GM18508 (cell line): ENCODE data around the gene NOS1AP.
"Not testable (repeated sequence)": the region's sequence is repeated elsewhere in the genome, so short reads cannot be mapped to it uniquely, and the experiment has no call there.

Experiments used
- ATAC-seq: cut with Tn5 transposase; IDR thresholded peaks from one replicate; pipeline ENCODE4 v1.9.1; 2021; ENCODE audit warnings: moderate number of reproducible peaks; ENCODE audit not compliant: insufficient read depth, unreplicated experiment

NOS1AP gene

DNA sequence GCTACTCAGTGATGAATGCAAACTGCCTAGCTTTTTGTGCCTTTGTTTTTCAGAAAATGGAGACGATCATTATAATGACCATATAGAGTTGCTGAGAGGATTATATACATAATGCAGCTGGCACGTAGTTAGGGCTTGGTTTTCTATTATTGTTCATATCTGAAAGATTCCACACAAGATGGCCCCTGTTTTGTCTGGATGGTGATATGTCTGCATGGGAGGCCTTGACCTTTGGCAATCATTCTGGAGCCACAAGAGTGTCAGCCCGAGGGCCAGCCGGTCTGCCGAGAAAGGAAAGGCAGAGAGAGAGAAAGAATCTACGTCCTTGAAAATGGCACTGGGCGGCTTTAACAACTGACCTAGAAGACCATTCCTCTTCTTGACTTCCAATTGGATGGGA, 348.2 kb downstream of the NOS1AP start:
- no peak for ATAC-seq

DNA sequence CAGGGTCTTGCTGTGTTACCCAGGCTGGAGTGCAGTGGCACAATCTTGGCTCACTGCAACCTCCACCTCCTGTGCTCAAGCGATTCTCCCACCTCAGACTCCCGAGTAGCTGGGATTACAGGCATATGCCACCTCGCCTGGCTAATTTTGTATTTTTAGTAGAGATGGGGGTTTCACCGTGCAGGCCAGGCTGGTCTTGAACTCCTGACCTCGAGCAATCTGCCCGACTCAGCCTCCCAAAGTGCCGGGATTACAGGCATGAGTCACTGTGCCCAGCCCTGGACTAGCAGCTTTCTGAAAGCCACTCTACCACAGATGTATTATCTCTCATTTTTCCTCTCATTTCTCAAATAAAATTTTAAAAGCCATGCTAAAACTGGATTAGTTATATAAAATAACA, 349.1 kb downstream of the NOS1AP start:
- ATAC-seq: not testable (repeated sequence)

DNA sequence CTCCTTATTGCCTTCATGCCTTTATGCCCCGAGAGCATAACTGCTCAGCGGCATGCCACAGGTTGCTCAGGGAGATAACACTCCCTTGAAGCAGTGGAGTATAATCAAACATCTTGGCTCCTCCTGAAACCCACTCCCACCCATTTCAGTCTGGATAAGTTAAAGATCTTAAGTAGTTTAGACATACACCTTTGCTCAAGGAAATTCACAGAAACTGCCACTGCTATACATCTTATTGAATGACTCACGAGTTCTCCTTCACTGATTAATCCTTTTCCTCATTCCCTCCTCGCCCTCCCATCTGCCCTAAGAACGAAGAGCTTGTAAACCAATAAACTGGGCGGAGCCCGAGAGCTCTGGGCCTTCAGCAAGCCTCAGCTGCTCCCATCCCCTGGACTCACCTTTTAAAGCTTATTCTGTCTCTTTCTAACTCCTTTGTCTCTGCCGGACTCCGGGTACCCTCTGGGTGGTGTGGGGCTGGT, 350.0 kb downstream of the NOS1AP start:
- ATAC-seq: not testable (repeated sequence)
